ENCODE results near the gene SETBP1. TPM values are rescaled to one million over a fixed set of nuclear protein-coding genes. Genes with fewer than 3 reads are reported as not detected.

SETBP1 gene
- total RNA-seq, 1 donor from 2014 or later, result 1.5 TPM

GRCh38 chr18:45086777-45087176 is 406.1 kb downstream of the SETBP1 start:
- no peak for DNase-seq (ENCODE audit: extremely low read depth, low read depth, low spot score)

- DNase-seq (ENCODE audit: extremely low read depth, low read depth, low spot score), result no peak
These were observed 409.9 kb downstream of the SETBP1 start for GRCh38 chr18:45090526-45091140.

GRCh38 chr18:45100321-45101105 is 419.8 kb downstream of the SETBP1 start:
- no peak for DNase-seq (ENCODE audit: extremely low read depth, low read depth, low spot score)

- no peak for DNase-seq (ENCODE audit: extremely low read depth, low read depth, low spot score)
These were observed 421.4 kb downstream of the SETBP1 start for GRCh38 chr18:45102126-45102525.

- DNase-seq (ENCODE audit: extremely low read depth, low read depth, low spot score), result no peak
These were observed 422.2 kb downstream of the SETBP1 start for GRCh38 chr18:45102863-45103262.

- DNase-seq (ENCODE audit: extremely low read depth, low read depth, low spot score), result no peak
These were observed 422.8 kb downstream of the SETBP1 start for GRCh38 chr18:45103319-45104048.

- no peak for DNase-seq (ENCODE audit: extremely low read depth, low read depth, low spot score)
These were observed 423.3 kb downstream of the SETBP1 start for GRCh38 chr18:45104049-45104395.

GRCh38 chr18:45106331-45106774 is 425.7 kb downstream of the SETBP1 start:
- no peak for DNase-seq (ENCODE audit: extremely low read depth, low read depth, low spot score)

- DNase-seq (ENCODE audit: extremely low read depth, low read depth, low spot score), result no peak
These were observed 426.7 kb downstream of the SETBP1 start for GRCh38 chr18:45107425-45107824.

GRCh38 chr18:45108754-45109153 is 428.1 kb downstream of the SETBP1 start:
- DNase-seq (ENCODE audit: extremely low read depth, low read depth, low spot score), result no peak

- DNase-seq (ENCODE audit: extremely low read depth, low read depth, low spot score), result no peak
These were observed 428.6 kb downstream of the SETBP1 start for GRCh38 chr18:45109271-45109670.

- DNase-seq (ENCODE audit: extremely low read depth, low read depth, low spot score), result no peak
These were observed 429.0 kb downstream of the SETBP1 start for GRCh38 chr18:45109706-45110105.

GRCh38 chr18:45110577-45111501 is 430.2 kb downstream of the SETBP1 start:
- DNase-seq (ENCODE audit: extremely low read depth, low read depth, low spot score), result no peak

- no peak for DNase-seq (ENCODE audit: extremely low read depth, low read depth, low spot score)
These were observed 430.8 kb downstream of the SETBP1 start for GRCh38 chr18:45111502-45111848.

- DNase-seq (ENCODE audit: extremely low read depth, low read depth, low spot score), result no peak
These were observed 432.0 kb downstream of the SETBP1 start for GRCh38 chr18:45112682-45113081.

GRCh38 chr18:45116116-45116515 is 435.4 kb downstream of the SETBP1 start:
- no peak for DNase-seq (ENCODE audit: extremely low read depth, low read depth, low spot score)

All from glomerular endothelial cell (primary cell).